Putamen (tissue), 1 donor: Measurements from ENCODE around the gene PGK2.

Experiments
- DNase-seq: peaks from one replicate; pipeline ENCODE4 v3.0.0-alpha.2; 2016; ENCODE audit warnings: low spot score

The PGK2 gene

DNA sequence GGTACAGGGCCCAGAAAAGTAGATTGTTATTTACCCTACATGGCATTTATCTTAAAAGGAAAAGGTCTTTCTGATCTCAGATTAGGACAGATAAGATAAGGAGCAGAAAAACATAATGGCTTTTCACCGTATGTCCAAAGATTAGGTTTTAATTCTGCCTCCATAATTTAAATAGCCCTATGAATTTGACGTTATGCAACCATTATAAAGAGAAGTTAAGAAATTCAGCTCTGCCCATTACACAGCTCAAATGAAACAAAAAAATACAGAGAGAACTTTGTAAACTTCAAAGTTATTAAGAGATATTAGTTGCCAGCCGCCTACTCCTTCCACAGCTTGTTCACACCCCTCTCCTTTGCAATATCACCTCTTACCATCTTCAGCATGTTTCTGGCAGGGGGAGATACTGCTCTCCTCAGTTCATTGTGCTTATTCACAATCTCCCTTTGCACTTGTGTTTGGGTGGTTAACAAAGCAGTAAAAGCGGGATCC lies 51.0 kb downstream of the PGK2 start:
- DNase-seq = no peak
